Measurements from ENCODE around the gene UPF2. TPM values are rescaled to one million over a fixed set of nuclear protein-coding genes. Genes with fewer than 3 reads are reported as not detected.

The UPF2 gene
- total and polyA plus RNA-seq, 2 of the 13 experiments (the other 11 are each of a cell fraction or from before 2014, with no cell fraction given), result 6.2 to 14.5 TPM

DNA sequence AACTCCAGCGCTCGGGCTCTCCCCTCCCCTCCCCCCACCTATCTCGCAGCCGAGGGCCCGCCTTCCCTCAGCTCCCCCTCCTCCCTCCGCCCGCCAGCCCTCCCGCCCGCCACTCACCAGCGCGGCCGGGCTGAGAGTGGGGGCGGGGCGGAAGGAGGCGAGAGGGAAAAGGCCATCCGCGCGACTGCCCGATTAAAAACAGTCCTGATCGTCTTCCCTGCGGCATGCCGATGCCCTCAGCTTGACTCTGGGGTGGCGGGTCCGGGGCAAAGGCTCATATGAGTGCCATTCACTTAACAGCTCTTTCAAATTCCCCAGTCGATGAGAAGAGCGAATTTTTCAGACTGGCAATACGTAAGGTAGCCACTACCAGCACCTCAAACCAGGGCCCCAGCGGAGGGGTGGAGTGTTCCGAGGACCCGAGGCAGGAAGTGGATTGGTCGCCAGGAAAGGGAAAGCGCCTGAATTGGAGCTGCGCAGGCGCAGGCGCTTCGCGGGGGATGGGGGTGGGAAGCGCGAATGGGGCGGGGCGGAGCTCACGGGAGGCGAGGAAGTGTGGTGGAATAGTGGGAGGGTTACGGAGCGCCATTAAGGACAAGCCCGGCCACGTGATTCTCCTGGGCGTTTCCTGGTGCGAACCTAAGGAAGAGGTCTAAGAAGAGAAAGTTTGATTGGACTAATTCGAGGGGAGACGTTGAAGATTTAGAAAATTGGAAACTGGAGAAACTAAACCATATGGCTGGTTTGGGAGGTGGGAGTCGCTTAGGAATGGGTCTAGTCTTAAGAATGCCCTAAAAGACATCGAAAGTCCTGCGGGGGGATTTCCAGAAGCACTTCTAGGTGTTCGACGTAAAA, at the start of gene UPF2 (continued):
- TF ChIP-seq, protein P1, sequence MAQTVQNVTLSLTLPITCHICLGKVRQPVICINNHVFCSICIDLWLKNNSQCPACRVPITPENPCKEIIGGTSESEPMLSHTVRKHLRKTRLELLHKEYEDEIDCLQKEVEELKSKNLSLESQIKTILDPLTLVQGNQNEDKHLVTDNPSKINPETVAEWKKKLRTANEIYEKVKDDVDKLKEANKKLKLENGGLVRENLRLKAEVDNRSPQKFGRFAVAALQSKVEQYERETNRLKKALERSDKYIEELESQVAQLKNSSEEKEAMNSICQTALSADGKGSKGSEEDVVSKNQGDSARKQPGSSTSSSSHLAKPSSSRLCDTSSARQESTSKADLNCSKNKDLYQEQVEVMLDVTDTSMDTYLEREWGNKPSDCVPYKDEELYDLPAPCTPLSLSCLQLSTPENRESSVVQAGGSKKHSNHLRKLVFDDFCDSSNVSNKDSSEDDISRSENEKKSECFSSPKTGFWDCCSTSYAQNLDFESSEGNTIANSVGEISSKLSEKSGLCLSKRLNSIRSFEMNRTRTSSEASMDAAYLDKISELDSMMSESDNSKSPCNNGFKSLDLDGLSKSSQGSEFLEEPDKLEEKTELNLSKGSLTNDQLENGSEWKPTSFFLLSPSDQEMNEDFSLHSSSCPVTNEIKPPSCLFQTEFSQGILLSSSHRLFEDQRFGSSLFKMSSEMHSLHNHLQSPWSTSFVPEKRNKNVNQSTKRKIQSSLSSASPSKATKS (CRISPR knock-in tag; IDR thresholded peaks at IDR 0.05), result no peak
- TF ChIP-seq CENPT (CRISPR knock-in tag; IDR thresholded peaks at IDR 0.05; ENCODE audit: low read depth) (no peak), MYNN (CRISPR knock-in tag; IDR thresholded peaks at IDR 0.05; ENCODE audit: low read depth) (no peak), ZNF747 (CRISPR knock-in tag; IDR thresholded peaks at IDR 0.05; ENCODE audit: borderline replicate concordance) (no peak), USF2 (IDR thresholded peaks at IDR 0.05; ENCODE audit: low read depth, low read length) (peak; percentile 83), USF2 (CRISPR knock-in tag; IDR thresholded peaks at IDR 0.05; ENCODE audit: borderline replicate concordance) (peak; percentile 87; the same call in 1 of the 2 replicates), ETV6 (CRISPR knock-in tag; conservative IDR thresholded peaks at IDR 0.05) (0 out of 2 replicates have a peak, but pooled peaks have one; percentile 51), NRL (CRISPR knock-in tag; IDR thresholded peaks at IDR 0.05; ENCODE audit: borderline replicate concordance) (no peak), ZNF7 (CRISPR knock-in tag; IDR thresholded peaks at IDR 0.05) (no peak), ZNF768 (CRISPR knock-in tag; IDR thresholded peaks at IDR 0.05) (no peak), SNAPC2 (CRISPR knock-in tag; IDR thresholded peaks at IDR 0.05) (no peak), HOMEZ (CRISPR knock-in tag; IDR thresholded peaks at IDR 0.05; ENCODE audit: low read depth) (0 out of 2 replicates have a peak, but pooled peaks have one; percentile 53), CREM (IDR thresholded peaks at IDR 0.05) (peak; percentile 78), CREM (CRISPR knock-in tag; IDR thresholded peaks at IDR 0.05) (no peak), RFX1 (IDR thresholded peaks at IDR 0.05) (no peak), MYC (CRISPR knock-in tag; IDR thresholded peaks at IDR 0.05; ENCODE audit: borderline replicate concordance) (peak; percentile 46)
- TF ChIP-seq, protein P2, sequence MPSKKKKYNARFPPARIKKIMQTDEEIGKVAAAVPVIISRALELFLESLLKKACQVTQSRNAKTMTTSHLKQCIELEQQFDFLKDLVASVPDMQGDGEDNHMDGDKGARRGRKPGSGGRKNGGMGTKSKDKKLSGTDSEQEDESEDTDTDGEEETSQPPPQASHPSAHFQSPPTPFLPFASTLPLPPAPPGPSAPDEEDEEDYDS (CRISPR knock-in tag; IDR thresholded peaks at IDR 0.05), result no peak
- TF ChIP-seq, protein P3, sequence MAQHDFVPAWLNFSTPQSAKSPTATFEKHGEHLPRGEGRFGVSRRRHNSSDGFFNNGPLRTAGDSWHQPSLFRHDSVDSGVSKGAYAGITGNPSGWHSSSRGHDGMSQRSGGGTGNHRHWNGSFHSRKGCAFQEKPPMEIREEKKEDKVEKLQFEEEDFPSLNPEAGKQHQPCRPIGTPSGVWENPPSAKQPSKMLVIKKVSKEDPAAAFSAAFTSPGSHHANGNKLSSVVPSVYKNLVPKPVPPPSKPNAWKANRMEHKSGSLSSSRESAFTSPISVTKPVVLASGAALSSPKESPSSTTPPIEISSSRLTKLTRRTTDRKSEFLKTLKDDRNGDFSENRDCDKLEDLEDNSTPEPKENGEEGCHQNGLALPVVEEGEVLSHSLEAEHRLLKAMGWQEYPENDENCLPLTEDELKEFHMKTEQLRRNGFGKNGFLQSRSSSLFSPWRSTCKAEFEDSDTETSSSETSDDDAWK (CRISPR knock-in tag; IDR thresholded peaks at IDR 0.05), result no peak
